Ascending aorta (tissue), 2 donors: ENCODE results near the gene AIP. TPM values are rescaled to one million over a fixed set of nuclear protein-coding genes. Genes with fewer than 3 reads are reported as not detected.

Experiments used
- DNase-seq, 2 donors: peaks; one replicate each; pipeline ENCODE4 v3.0.0-alpha.2; 2019; ENCODE audit warnings: low spot score in 2 of 2
- H3K27ac ChIP-seq, 2 donors: fragments of 200-600 bp; sonication (generic); one replicate each; pipeline ENCODE4 v1.5.1; 2016 to 2017; ENCODE audit warnings: mild to moderate bottlenecking in 1 of 2
- H3K27me3 ChIP-seq: fragments of 200-600 bp; sonication (generic); one replicate; pipeline ENCODE4 v1.5.1; 2017
- H3K36me3 ChIP-seq, 2 donors: fragments of 200-600 bp; sonication (generic); one replicate each; pipeline ENCODE4 v1.5.1; 2016
- H3K4me1 ChIP-seq, 2 donors: fragments of 200-600 bp; sonication (generic); one replicate each; pipeline ENCODE4 v1.5.1; 2016 to 2017; ENCODE audit warnings: mild to moderate bottlenecking in 1 of 2
- H3K4me3 ChIP-seq, 2 donors: fragments of 200-600 bp; sonication (generic); one replicate each; pipeline ENCODE4 v1.5.1; 2016 to 2017; ENCODE audit warnings: mild to moderate bottlenecking in 1 of 2
- H3K9me3 ChIP-seq, 2 donors: fragments of 200-600 bp; sonication (generic); one replicate each; pipeline ENCODE4 v1.5.1; 2016
- CTCF ChIP-seq, 3 experiments: fragments of 200-600 bp in 2 of 3; fragments of 450-650 bp in 1 of 3; sonication (generic) in 2 of 3; IDR thresholded peaks; one replicate each; pipeline ENCODE4 v1.5.1; 2016 to 2019; ENCODE audit warnings: antibody characterized with exemption in 3 of 3, mild to moderate bottlenecking in 1 of 3, moderate library complexity in 1 of 3
- intact Hi-C: fragments of 100-400 bp; cut with DNase I; formaldehyde crosslinking; loops from one replicate; pipeline ENCODE4 v1.15.1; 2023
- total RNA-seq: library from RNA; depleted of rRNA; stranded (reverse); fragments of >200 nt; gene quantifications from one replicate; pipeline ENCODE4 v1.1.0, GENCODE V29; 2016

AIP gene
- total RNA-seq, 1 donor from 2014 or later = 116 TPM

- H3K4me1 ChIP-seq = peaks cover 0 to 5% of the 10 kb centered on the region in 2 donors
- no peak overlapping the region for H3K27ac ChIP-seq
- intact Hi-C loops = no loop called here
- H3K9me3 ChIP-seq = no peaks in the 10 kb centered on the region
- no peak for TF ChIP-seq CTCF (IDR thresholded peaks at IDR 0.05)
- no peaks in the 10 kb centered on the region for H3K36me3 ChIP-seq
- no peak overlapping the region for H3K4me3 ChIP-seq
- no peaks in the 10 kb centered on the region for H3K27me3 ChIP-seq
- DNase-seq = no peak
Measured at GRCh38 chr11:67538823-67539505, 56.1 kb downstream of the AIP start.

- peaks cover 0 to 5% of the 10 kb centered on the region in 2 donors for H3K4me1 ChIP-seq
- intact Hi-C loops = no loop called here
- DNase-seq = no peak
- no peak overlapping the region for H3K27ac ChIP-seq
- H3K36me3 ChIP-seq = no peaks in the 10 kb centered on the region
- no peak overlapping the region for H3K4me3 ChIP-seq
- H3K27me3 ChIP-seq = no peaks in the 10 kb centered on the region
- TF ChIP-seq CTCF (IDR thresholded peaks at IDR 0.05) = no peak
- H3K9me3 ChIP-seq = no peaks in the 10 kb centered on the region
Measured at GRCh38 chr11:67539550-67539949, 56.7 kb downstream of the AIP start.

Other genes starting within 250 kb of the AIP start
- 65.3 TPM for gene GRK2, start 216.6 kb upstream of the AIP start, total RNA-seq
- 54.7 TPM for gene ANKRD13D, start 193.7 kb upstream of the AIP start, total RNA-seq
- gene SSH3, start 179.5 kb upstream of the AIP start, total RNA-seq = 30.9 TPM
- 107 TPM for gene POLD4, start 129.5 kb upstream of the AIP start, total RNA-seq
- gene CLCF1, start 109.4 kb upstream of the AIP start, total RNA-seq = 32.6 TPM
- gene RAD9A, start 91.0 kb upstream of the AIP start, total RNA-seq = 22.6 TPM
- 113 TPM for gene PPP1CA, start 81.2 kb upstream of the AIP start, total RNA-seq
- 0.64 TPM for gene TBC1D10C, start 78.9 kb upstream of the AIP start, total RNA-seq
- 6.0 TPM for gene CARNS1, start 67.3 kb upstream of the AIP start, total RNA-seq
- 72.3 TPM for gene RPS6KB2, start 54.5 kb upstream of the AIP start, total RNA-seq
- 26.6 TPM for gene PTPRCAP, start 45.3 kb upstream of the AIP start, total RNA-seq
- gene CORO1B, start 39.5 kb upstream of the AIP start, total RNA-seq = 93.4 TPM
- not detected for gene GPR152, start 30.3 kb upstream of the AIP start, total RNA-seq
- not detected for gene CABP4, start 27.7 kb upstream of the AIP start, total RNA-seq
- 189 TPM for gene TMEM134, start 13.8 kb upstream of the AIP start, total RNA-seq
- 31.8 TPM for gene PITPNM1, start 22.3 kb downstream of the AIP start, total RNA-seq
- gene CDK2AP2, start 25.1 kb downstream of the AIP start, total RNA-seq = 159 TPM
- gene CABP2, start 40.4 kb downstream of the AIP start, total RNA-seq = not detected
- gene GSTP1, start 100.8 kb downstream of the AIP start, total RNA-seq = 1,335 TPM
- 128 TPM for gene NDUFV1, start 123.9 kb downstream of the AIP start, total RNA-seq
- 23.4 TPM for gene NUDT8, start 146.9 kb downstream of the AIP start, total RNA-seq
- gene TBX10, start 156.7 kb downstream of the AIP start, total RNA-seq = not detected
- not detected for gene ACY3, start 167.7 kb downstream of the AIP start, total RNA-seq
- not detected for gene ALDH3B2, start 191.6 kb downstream of the AIP start, total RNA-seq